ENCODE measurements around the gene BCAS1. TPM values are rescaled to one million over a fixed set of nuclear protein-coding genes. Genes with fewer than 3 reads are reported as not detected.

BCAS1 gene
- total and polyA plus RNA-seq, 2 donors: 0.38 to 1.5 TPM

DNA sequence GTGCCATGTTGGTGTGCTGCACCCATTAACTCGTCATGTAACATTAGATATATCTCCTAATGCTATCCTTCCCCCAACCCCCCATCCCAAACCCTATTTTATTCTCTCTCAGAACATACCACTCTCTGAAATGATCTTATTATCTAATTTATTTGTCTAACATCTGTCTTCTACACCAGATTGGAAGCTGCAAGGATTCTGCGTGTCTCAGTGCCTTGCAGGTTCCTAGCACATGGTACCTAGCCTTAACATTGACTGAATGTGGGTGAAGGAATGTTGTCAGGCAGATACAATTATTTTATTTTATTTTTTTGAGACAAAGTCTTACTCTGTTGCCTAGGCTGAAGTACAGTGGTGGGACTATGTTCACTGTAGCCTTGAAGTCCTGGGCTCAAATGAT is 124.9 kb downstream of the BCAS1 start:
- no peak for DNase-seq (ENCODE audit: low read depth in 6 of 9, low spot score in 9 of 9)
- Histone ChIP-seq H3K36me3 (ENCODE audit: control insufficient read depth in 2 of 2, insufficient read depth in 2 of 2, low read length in 1 of 2) (no peaks in the 10 kb centered on the region), H3K4me1 (ENCODE audit: control insufficient read depth in 2 of 2, insufficient read depth in 2 of 2, low read length in 2 of 2) (peaks cover 17 to 35% of the 10 kb centered on the region in 2 donors), H3K27me3 (ENCODE audit: control insufficient read depth in 2 of 2, insufficient read depth in 1 of 2, low read length in 1 of 2) (no peaks in the 10 kb centered on the region), H3K4me3 (ENCODE audit: low read length in 2 of 2) (no peak overlapping the region), H3K27ac (ENCODE audit: low read depth in 1 of 2, low read length in 1 of 2) (no peak overlapping the region), H3K9me3 (ENCODE audit: control insufficient read depth in 2 of 2, insufficient read depth in 1 of 2, low read length in 1 of 2) (no peaks in the 10 kb centered on the region)
- WGBS: 98% methylated on average over 2 of the region's 2 CpGs

DNA sequence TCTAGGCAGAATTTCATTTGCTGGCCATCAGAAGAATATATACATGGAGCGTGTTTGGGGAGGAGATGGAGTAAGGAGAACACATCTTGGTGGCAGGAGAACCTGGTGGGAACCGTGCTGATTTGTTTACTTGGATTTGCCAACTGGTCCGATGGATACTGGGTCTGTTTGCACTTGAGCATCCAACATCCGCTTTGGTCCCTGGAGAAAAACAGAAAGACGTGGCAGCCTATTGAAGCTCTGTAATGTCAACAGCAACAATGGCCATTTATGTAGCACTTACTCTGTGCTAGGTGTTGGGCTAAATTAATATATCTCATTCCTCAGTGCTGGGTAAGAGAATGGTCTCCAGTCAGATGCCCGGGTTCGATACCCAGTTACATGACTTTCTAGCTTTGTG is 125.6 kb downstream of the BCAS1 start:
- H3K27me3 ChIP-seq (ENCODE audit: control insufficient read depth in 2 of 2, insufficient read depth in 1 of 2, low read length in 1 of 2): no peaks in the 10 kb centered on the region
- no peak overlapping the region for H3K4me3 ChIP-seq (ENCODE audit: low read length in 2 of 2)
- WGBS: 98% methylated on average over 7 of the region's 7 CpGs
- H3K9me3 ChIP-seq (ENCODE audit: control insufficient read depth in 2 of 2, insufficient read depth in 1 of 2, low read length in 1 of 2): no peaks in the 10 kb centered on the region
- H3K27ac ChIP-seq (ENCODE audit: low read depth in 1 of 2, low read length in 1 of 2): no peak overlapping the region
- H3K36me3 ChIP-seq (ENCODE audit: control insufficient read depth in 2 of 2, insufficient read depth in 2 of 2, low read length in 1 of 2): no peaks in the 10 kb centered on the region
- no peak for DNase-seq (ENCODE audit: low read depth in 6 of 9, low spot score in 9 of 9)
- peaks cover 12 to 37% of the 10 kb centered on the region in 2 donors for H3K4me1 ChIP-seq (ENCODE audit: control insufficient read depth in 2 of 2, insufficient read depth in 2 of 2, low read length in 2 of 2)

DNA sequence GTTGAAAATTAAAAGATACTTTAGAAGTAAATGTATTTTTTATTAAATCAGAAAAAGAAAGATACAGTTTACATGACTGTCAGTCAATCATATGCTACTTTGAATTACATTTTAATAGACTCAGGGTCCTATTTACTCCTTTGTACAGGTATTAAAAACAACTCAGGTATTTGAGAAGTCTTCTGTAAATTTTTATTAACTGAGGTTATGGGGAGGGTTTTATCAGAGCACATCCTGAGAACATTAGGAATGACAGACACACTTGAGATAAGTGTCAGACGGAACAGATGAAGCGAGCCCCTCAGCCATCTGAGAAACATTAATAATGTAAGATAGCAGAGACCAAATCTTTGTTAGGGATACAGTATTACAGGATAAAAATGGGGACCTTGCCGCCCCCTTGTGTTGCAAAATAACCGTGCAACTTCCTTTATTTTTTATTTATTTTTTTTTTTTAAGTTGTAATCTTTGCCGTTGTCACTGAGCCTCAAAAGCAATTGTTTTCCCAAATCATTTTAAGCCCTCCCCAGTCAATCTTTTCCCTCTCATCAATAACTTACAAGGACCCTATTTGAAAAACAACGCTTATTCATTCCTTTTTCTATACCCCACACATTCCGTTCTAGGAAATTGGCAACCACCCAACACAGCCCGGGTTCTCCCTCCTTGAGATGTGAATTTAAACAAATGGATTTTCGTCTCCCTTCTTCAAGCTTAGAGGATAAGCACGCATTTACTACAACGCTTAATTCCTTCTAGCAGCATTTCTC is 126.7 kb downstream of the BCAS1 start:
- H3K4me1 ChIP-seq (ENCODE audit: control insufficient read depth in 2 of 2, insufficient read depth in 2 of 2, low read length in 2 of 2): peaks cover 2 to 30% of the 10 kb centered on the region in 2 donors
- H3K36me3 ChIP-seq (ENCODE audit: control insufficient read depth in 2 of 2, insufficient read depth in 2 of 2, low read length in 1 of 2): no peaks in the 10 kb centered on the region
- WGBS: 21% methylated on average over 11 of the region's 11 CpGs
- no peaks in the 10 kb centered on the region for H3K27me3 ChIP-seq (ENCODE audit: control insufficient read depth in 2 of 2, insufficient read depth in 1 of 2, low read length in 1 of 2)
- H3K27ac ChIP-seq (ENCODE audit: low read depth in 1 of 2, low read length in 1 of 2): no peak overlapping the region
- no peaks in the 10 kb centered on the region for H3K9me3 ChIP-seq (ENCODE audit: control insufficient read depth in 2 of 2, insufficient read depth in 1 of 2, low read length in 1 of 2)
- peak in 3 of 9 donors; percentile 23 to 54 (median 44) for DNase-seq (ENCODE audit: low read depth in 6 of 9, low spot score in 9 of 9)
- no peak overlapping the region for H3K4me3 ChIP-seq (ENCODE audit: low read length in 2 of 2)

DNA sequence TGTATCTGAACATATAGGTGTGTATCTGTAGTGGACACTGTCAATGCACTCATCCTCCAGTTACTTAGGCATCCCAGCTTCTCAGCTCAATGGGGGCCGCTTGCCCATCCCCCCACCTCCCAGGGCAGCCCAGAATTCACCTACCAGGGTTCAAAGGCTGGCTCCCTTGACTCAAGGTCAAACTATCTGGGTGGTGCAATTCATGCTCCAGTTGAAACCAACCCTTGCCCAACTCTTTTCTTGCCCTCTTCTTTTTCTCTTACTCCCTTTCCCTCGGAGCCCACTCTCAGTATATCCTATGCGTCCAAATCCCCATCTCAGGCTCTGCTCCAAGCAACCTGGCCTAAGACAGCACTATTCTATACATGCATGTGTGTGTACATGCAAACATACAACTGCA is 127.4 kb downstream of the BCAS1 start:
- peaks cover 0 to 24% of the 10 kb centered on the region in 2 donors for H3K4me1 ChIP-seq (ENCODE audit: control insufficient read depth in 2 of 2, insufficient read depth in 2 of 2, low read length in 2 of 2)
- DNase-seq (ENCODE audit: low read depth in 6 of 9, low spot score in 9 of 9): no peak
- H3K27ac ChIP-seq (ENCODE audit: low read depth in 1 of 2, low read length in 1 of 2): no peak overlapping the region
- H3K36me3 ChIP-seq (ENCODE audit: control insufficient read depth in 2 of 2, insufficient read depth in 2 of 2, low read length in 1 of 2): no peaks in the 10 kb centered on the region
- 93% methylated on average over 3 of the region's 3 CpGs for WGBS
- H3K9me3 ChIP-seq (ENCODE audit: control insufficient read depth in 2 of 2, insufficient read depth in 1 of 2, low read length in 1 of 2): no peaks in the 10 kb centered on the region
- H3K4me3 ChIP-seq (ENCODE audit: low read length in 2 of 2): no peak overlapping the region
- no peaks in the 10 kb centered on the region for H3K27me3 ChIP-seq (ENCODE audit: control insufficient read depth in 2 of 2, insufficient read depth in 1 of 2, low read length in 1 of 2)

DNA sequence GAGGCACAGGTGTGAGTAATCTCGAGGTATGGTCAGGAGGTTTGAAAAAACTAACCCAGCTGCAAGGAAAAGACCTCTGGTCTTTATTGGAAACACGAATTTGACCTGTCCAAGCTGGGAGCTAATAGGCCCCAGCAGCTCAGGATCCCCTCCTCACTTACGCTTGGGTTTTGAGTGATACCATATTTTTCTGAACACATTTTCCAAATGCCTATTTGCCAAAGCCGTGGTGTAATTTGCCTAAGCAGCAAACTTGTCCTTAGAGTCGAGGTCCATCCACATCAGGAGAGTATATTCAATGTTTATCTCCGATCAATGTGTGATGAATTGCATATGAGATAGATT is 128.0 kb downstream of the BCAS1 start:
- WGBS: 93% methylated on average over 6 of the region's 6 CpGs
- Histone ChIP-seq H3K27ac (ENCODE audit: low read depth in 1 of 2, low read length in 1 of 2) (no peak overlapping the region), H3K4me1 (ENCODE audit: control insufficient read depth in 2 of 2, insufficient read depth in 2 of 2, low read length in 2 of 2) (peaks cover 0 to 24% of the 10 kb centered on the region in 2 donors), H3K9me3 (ENCODE audit: control insufficient read depth in 2 of 2, insufficient read depth in 1 of 2, low read length in 1 of 2) (no peaks in the 10 kb centered on the region), H3K36me3 (ENCODE audit: control insufficient read depth in 2 of 2, insufficient read depth in 2 of 2, low read length in 1 of 2) (no peaks in the 10 kb centered on the region), H3K27me3 (ENCODE audit: control insufficient read depth in 2 of 2, insufficient read depth in 1 of 2, low read length in 1 of 2) (no peaks in the 10 kb centered on the region), H3K4me3 (ENCODE audit: low read length in 2 of 2) (no peak overlapping the region)
- DNase-seq (ENCODE audit: low read depth in 6 of 9, low spot score in 9 of 9): no peak

DNA sequence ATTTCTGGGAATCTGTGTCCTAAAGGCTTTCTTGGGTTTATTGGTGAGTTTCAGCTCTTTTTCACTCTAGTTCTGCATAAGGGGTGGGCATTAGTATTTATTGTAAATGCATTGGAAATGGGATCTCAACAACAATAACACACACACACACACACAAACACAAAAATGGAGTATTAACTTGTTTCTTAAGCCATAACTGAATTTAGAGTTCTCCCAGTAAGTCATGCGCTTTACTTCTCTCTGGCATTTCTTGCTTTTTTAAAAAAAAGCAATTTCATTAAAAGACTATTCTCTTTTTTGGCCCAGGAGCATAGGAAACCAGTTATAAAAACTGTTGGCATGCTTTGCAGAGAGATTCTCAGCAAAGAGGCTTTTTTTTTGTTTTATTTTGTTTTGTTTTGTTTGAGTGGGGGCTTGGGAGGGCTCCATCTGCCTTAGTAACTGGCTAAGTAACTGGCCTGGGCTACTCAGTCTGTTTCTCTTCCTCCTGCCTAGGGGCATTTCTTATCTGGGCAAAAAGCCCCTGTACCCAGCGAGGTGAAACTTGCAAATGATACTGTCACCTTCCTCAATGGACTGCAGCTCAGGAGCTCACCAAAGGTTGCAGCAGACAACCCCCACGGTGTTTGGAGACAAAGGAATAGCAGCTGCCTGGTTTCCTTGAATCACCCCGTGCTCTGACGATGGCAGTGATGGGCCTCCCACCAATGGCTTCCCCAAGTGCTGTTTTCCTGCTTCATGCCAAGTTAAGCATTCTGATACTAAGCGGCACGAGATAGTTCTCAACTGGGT is 128.5 kb downstream of the BCAS1 start:
- Histone ChIP-seq H3K27ac (ENCODE audit: low read depth in 1 of 2, low read length in 1 of 2) (peak overlapping the region; percentile 26 to 50), H3K4me3 (ENCODE audit: low read length in 2 of 2) (no peak overlapping the region), H3K27me3 (ENCODE audit: control insufficient read depth in 2 of 2, insufficient read depth in 1 of 2, low read length in 1 of 2) (no peaks in the 10 kb centered on the region), H3K36me3 (ENCODE audit: control insufficient read depth in 2 of 2, insufficient read depth in 2 of 2, low read length in 1 of 2) (no peaks in the 10 kb centered on the region), H3K4me1 (ENCODE audit: control insufficient read depth in 2 of 2, insufficient read depth in 2 of 2, low read length in 2 of 2) (peaks cover 0 to 24% of the 10 kb centered on the region in 2 donors), H3K9me3 (ENCODE audit: control insufficient read depth in 2 of 2, insufficient read depth in 1 of 2, low read length in 1 of 2) (no peaks in the 10 kb centered on the region)
- WGBS: 81% methylated on average over 7 of the region's 7 CpGs
- DNase-seq (ENCODE audit: low read depth in 6 of 9, low spot score in 9 of 9): peak in 1 of 9 donors; percentile 26

DNA sequence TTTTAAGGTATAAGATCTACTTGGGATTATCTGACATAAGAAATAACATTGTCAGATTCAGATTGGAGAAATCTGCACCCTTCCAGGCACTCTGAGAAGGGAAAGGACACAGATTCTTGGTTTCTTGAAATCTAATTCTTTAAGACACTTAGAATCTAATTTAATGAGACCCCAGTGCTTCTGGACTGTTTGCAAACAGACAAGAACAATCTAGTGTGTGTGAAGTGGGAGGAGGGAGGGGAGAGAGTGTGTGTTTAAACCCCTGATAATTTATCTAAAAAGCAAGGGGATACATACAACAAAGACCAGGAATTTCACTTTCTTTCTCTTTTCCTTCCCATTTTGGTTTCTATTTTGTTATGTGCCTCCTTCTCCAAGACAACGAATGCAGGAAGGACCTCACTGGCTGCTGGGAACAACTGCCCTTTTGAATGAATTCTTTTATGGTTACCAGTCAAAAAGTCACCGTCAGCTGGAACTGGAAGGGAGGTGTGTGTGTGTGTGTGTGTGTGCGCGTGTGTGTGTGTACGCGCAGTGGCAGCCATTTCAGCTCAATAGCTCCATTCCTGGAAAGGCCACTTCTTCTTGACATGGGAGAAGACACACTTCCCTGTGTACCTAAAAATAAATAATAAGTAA is 129.4 kb downstream of the BCAS1 start:
- no peak overlapping the region for H3K4me3 ChIP-seq (ENCODE audit: low read length in 2 of 2)
- H3K36me3 ChIP-seq (ENCODE audit: control insufficient read depth in 2 of 2, insufficient read depth in 2 of 2, low read length in 1 of 2): no peaks in the 10 kb centered on the region
- peak in 2 of 9 donors; percentile 29 to 53 for DNase-seq (ENCODE audit: low read depth in 6 of 9, low spot score in 9 of 9)
- peak overlapping the region in 1 of 2 donors; percentile 44 for H3K27ac ChIP-seq (ENCODE audit: low read depth in 1 of 2, low read length in 1 of 2)
- 60% methylated on average over 6 of the region's 6 CpGs for WGBS
- no peaks in the 10 kb centered on the region for H3K9me3 ChIP-seq (ENCODE audit: control insufficient read depth in 2 of 2, insufficient read depth in 1 of 2, low read length in 1 of 2)
- H3K27me3 ChIP-seq (ENCODE audit: control insufficient read depth in 2 of 2, insufficient read depth in 1 of 2, low read length in 1 of 2): no peaks in the 10 kb centered on the region
- H3K4me1 ChIP-seq (ENCODE audit: control insufficient read depth in 2 of 2, insufficient read depth in 2 of 2, low read length in 2 of 2): peaks cover 0 to 24% of the 10 kb centered on the region in 2 donors

DNA sequence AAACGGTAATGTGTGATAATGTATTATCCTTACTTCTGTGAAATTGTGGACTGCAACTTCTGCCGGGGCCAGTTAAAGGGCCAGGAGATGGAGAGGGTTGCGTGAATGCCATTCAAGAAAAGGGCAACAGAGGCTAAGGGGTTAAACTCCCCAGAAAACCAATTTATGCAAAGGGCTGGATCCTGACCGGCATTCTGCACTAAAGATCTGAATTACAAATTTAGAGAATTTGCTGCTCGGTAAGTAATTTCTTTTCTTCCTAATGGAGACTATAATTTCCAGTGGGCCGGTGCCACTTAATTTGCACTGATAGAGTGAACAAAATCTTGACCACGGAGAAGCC is 130.1 kb downstream of the BCAS1 start:
- peak overlapping the region in 1 of 2 donors; percentile 6 for H3K4me3 ChIP-seq (ENCODE audit: low read length in 2 of 2)
- no peaks in the 10 kb centered on the region for H3K36me3 ChIP-seq (ENCODE audit: control insufficient read depth in 2 of 2, insufficient read depth in 2 of 2, low read length in 1 of 2)
- WGBS: 68% methylated on average over 7 of the region's 7 CpGs
- H3K4me1 ChIP-seq (ENCODE audit: control insufficient read depth in 2 of 2, insufficient read depth in 2 of 2, low read length in 2 of 2): peaks cover 1 to 29% of the 10 kb centered on the region in 2 donors
- no peaks in the 10 kb centered on the region for H3K27me3 ChIP-seq (ENCODE audit: control insufficient read depth in 2 of 2, insufficient read depth in 1 of 2, low read length in 1 of 2)
- peak overlapping the region in 1 of 2 donors; percentile 56 for H3K27ac ChIP-seq (ENCODE audit: low read depth in 1 of 2, low read length in 1 of 2)
- no peak for DNase-seq (ENCODE audit: low read depth in 6 of 9, low spot score in 9 of 9)
- H3K9me3 ChIP-seq (ENCODE audit: control insufficient read depth in 2 of 2, insufficient read depth in 1 of 2, low read length in 1 of 2): no peaks in the 10 kb centered on the region

Data from thymus (tissue), 11 donors.